Progenitor cell of endocrine pancreas (in vitro differentiated cells): ENCODE measurements around the gene EML6. TPM values are rescaled to one million over a fixed set of nuclear protein-coding genes. Genes with fewer than 3 reads are reported as not detected.

Experiments
- DNase-seq: peaks from one replicate; pipeline ENCODE4 v3.0.0; 2021; ENCODE audit warnings: low spot score; ENCODE audit not compliant: unreplicated experiment
- H3K27ac Mint-ChIP-seq: 2 replicates; pipeline ENCODE4 v1.8.0; 2021; ENCODE audit warnings: mild to moderate bottlenecking, moderate library complexity, mixed read lengths
- H3K27me3 Mint-ChIP-seq: 2 replicates; pipeline ENCODE4 v1.8.0; 2021; ENCODE audit warnings: mixed read lengths
- H3K36me3 Mint-ChIP-seq: 2 replicates; pipeline ENCODE4 v1.8.0; 2022; ENCODE audit warnings: mixed read lengths; ENCODE audit not compliant: insufficient read depth
- H3K4me1 Mint-ChIP-seq: 2 replicates; pipeline ENCODE4 v1.8.0; 2021; ENCODE audit warnings: low read depth, mixed read lengths
- H3K4me3 Mint-ChIP-seq: 2 replicates; pipeline ENCODE4 v1.8.0; 2021; ENCODE audit warnings: low read depth, mild to moderate bottlenecking, moderate library complexity, mixed read lengths
- H3K9me3 Mint-ChIP-seq: 2 replicates; pipeline ENCODE4 v1.8.0; 2021; ENCODE audit warnings: low read depth, mixed read lengths
- total RNA-seq: library from RNA; stranded (reverse); gene quantifications from 2 replicates; pipeline ENCODE4 v1.2.1, GENCODE V29; 2021
- TF ChIP-seq, protein P1 (sequence below): fragments of 200-600 bp; sonication (generic); IDR thresholded peaks from one replicate; pipeline ENCODE4 v1.5.0; 2021; ENCODE audit warnings: antibody characterized with exemption, mild to moderate bottlenecking; ENCODE audit not compliant: unreplicated experiment

The EML6 gene
- total RNA-seq, 1 donor from 2014 or later = 2.6 TPM

DNA sequence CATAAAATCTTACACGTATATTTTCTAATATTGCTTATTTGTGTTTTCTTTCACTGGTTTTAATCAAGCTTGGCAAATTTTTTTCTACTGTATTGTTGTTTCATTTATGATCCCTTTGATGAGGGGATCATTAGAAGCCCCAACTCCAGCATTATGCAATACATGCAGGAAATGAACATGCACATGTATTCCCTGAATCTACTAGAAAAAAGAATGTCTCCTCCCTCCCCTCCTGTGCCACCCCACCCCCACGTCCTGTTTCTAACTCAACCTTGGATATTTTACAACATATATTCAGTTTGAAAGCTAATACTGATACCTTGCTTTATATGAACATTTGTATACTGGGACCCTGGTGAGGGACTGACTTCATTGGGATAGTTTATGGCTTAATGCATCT, 53.0 kb downstream of the EML6 start:
- peaks cover 12% of the 10 kb centered on the region for H3K9me3 Mint-ChIP-seq
- H3K4me3 Mint-ChIP-seq = no peak overlapping the region
- H3K27me3 Mint-ChIP-seq = no peaks in the 10 kb centered on the region
- DNase-seq = no peak
- TF ChIP-seq, protein P1, sequence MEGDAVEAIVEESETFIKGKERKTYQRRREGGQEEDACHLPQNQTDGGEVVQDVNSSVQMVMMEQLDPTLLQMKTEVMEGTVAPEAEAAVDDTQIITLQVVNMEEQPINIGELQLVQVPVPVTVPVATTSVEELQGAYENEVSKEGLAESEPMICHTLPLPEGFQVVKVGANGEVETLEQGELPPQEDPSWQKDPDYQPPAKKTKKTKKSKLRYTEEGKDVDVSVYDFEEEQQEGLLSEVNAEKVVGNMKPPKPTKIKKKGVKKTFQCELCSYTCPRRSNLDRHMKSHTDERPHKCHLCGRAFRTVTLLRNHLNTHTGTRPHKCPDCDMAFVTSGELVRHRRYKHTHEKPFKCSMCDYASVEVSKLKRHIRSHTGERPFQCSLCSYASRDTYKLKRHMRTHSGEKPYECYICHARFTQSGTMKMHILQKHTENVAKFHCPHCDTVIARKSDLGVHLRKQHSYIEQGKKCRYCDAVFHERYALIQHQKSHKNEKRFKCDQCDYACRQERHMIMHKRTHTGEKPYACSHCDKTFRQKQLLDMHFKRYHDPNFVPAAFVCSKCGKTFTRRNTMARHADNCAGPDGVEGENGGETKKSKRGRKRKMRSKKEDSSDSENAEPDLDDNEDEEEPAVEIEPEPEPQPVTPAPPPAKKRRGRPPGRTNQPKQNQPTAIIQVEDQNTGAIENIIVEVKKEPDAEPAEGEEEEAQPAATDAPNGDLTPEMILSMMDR = no peak
- no peak overlapping the region for H3K27ac Mint-ChIP-seq
- H3K36me3 Mint-ChIP-seq = no peaks in the 10 kb centered on the region
- no peaks in the 10 kb centered on the region for H3K4me1 Mint-ChIP-seq

DNA sequence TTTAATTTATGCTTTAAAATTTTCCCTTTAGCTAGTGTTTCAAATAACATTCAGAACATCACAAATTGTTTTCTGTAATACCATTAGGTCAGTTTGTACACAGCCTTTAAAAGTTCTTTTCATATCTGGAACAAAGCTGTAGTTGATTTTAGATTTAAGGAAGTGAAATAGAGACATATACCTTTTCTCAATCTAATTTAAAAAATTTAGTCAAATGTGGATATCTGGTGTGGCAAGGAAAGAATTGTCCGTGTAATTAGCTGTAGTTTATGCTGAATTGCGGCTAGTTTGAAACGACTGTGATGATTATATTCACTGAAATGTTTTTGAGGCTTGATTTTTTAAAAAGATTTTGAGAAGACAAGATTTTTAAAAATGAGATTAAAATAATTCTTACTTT, 59.9 kb downstream of the EML6 start:
- no peak overlapping the region for H3K4me3 Mint-ChIP-seq
- H3K9me3 Mint-ChIP-seq = no peaks in the 10 kb centered on the region
- DNase-seq = no peak
- no peak overlapping the region for H3K27ac Mint-ChIP-seq
- no peaks in the 10 kb centered on the region for H3K27me3 Mint-ChIP-seq
- no peaks in the 10 kb centered on the region for H3K36me3 Mint-ChIP-seq
- H3K4me1 Mint-ChIP-seq = peaks cover 5% of the 10 kb centered on the region
- TF ChIP-seq, protein P1 = no peak

DNA sequence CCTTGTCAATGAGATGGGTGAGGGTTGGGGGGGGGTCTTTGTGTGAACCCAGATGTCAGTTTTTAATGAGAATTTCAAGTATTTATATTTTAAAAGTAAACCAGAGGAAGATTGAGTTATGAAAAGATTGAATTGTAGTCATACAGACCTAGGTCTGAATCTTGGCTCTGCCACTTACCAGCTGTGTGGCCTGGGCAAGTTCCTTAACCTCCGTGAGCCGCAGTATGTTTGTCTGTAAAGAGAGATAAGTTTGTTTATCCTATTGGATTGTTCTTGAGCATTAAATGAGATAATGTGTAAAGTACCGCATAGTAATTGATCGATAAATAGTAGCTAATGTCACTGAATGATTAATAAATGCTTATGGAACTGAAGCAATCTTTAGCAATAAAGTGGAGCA, 63.8 kb downstream of the EML6 start:
- DNase-seq = no peak
- H3K4me1 Mint-ChIP-seq = peaks cover 5% of the 10 kb centered on the region
- no peaks in the 10 kb centered on the region for H3K36me3 Mint-ChIP-seq

DNA sequence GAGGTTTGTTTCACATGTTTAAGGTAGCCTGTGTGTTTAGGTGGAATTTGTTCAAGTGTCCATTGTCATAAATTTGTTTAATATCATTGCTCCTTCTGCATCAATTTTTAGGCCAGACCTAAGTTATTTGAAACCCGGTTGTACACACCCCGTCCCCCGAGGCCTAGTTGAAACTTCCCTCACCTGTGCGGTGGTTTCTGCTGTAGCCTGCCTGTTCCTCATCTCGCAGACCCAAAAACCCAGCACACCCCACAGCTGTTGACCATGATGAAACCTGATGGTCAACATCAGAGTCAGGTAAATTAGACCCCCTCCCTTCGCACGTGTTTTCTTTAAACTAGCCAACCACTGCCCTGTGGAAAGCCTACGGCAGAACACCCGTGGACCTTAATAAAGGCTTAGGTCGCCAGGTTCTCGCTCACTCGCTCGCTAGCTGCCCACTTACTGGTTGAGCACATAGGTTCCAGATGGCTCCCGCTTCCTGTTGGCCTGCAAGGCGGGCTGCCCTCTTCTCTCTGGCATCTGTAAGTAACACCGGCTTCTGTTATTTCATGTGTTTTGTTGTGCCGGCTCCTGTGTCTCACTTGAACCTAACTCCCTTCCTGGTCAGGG, 64.4 kb downstream of the EML6 start:
- Mint-ChIP-seq H3K36me3 (no peaks in the 10 kb centered on the region), H3K9me3 (no peaks in the 10 kb centered on the region), H3K27me3 (peaks cover 2% of the 10 kb centered on the region), H3K4me3 (no peak overlapping the region), H3K4me1 (peaks cover 5% of the 10 kb centered on the region), H3K27ac (no peak overlapping the region)
- no peak for DNase-seq
- TF ChIP-seq, protein P1 = no peak

More for the DNA sequence above, 63.8 kb downstream of the EML6 start:
- TF ChIP-seq, protein P1 = no peak
- no peak overlapping the region for H3K27ac Mint-ChIP-seq
- H3K4me3 Mint-ChIP-seq = no peak overlapping the region
- H3K27me3 Mint-ChIP-seq = peaks cover 2% of the 10 kb centered on the region
- H3K9me3 Mint-ChIP-seq = no peaks in the 10 kb centered on the region

DNA sequence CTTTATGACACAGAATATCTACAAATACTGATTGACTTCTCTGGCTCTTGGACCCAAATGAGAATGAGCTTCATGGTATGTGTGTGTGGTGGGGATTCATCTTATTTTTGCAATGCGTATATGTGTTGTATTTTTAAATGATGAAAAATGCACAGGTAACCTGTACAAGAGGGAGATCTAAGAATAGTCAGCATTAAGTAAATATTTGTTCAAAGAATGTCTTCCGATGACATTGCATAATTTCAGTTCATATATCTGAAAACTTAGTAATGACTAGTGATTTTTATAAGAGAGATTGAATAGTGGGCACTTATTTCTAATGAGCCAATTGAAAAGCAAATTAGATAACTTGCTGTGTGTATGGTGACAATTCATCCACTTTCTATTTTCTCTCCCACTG, 66.4 kb downstream of the EML6 start:
- no peak overlapping the region for H3K27ac Mint-ChIP-seq
- no peaks in the 10 kb centered on the region for H3K9me3 Mint-ChIP-seq
- DNase-seq = no peak
- no peaks in the 10 kb centered on the region for H3K36me3 Mint-ChIP-seq
- no peak overlapping the region for H3K4me3 Mint-ChIP-seq
- peaks cover 5% of the 10 kb centered on the region for H3K4me1 Mint-ChIP-seq
- peaks cover 8% of the 10 kb centered on the region for H3K27me3 Mint-ChIP-seq
- TF ChIP-seq, protein P1 = no peak
